Mucosa of gallbladder (tissue), 1 donor: ENCODE results near the gene SCGB3A1. TPM values are rescaled to one million over a fixed set of nuclear protein-coding genes. Genes with fewer than 3 reads are reported as not detected.
A peak's percentile ranks its signal among the peaks of the same experiment; 100 is the strongest.

Source experiments
- DNase-seq: peaks from one replicate; pipeline ENCODE4 v3.0.0-alpha.2; 2020; ENCODE audit warnings: low spot score
- total RNA-seq: library from RNA; stranded (reverse); gene quantifications from one replicate; pipeline ENCODE4 v1.2.1, GENCODE V29; 2021
- donor health status: DM: no; HTN: no; CAD: no.

The SCGB3A1 gene
- total RNA-seq, 1 donor from 2014 or later: 1.3 TPM

DNA sequence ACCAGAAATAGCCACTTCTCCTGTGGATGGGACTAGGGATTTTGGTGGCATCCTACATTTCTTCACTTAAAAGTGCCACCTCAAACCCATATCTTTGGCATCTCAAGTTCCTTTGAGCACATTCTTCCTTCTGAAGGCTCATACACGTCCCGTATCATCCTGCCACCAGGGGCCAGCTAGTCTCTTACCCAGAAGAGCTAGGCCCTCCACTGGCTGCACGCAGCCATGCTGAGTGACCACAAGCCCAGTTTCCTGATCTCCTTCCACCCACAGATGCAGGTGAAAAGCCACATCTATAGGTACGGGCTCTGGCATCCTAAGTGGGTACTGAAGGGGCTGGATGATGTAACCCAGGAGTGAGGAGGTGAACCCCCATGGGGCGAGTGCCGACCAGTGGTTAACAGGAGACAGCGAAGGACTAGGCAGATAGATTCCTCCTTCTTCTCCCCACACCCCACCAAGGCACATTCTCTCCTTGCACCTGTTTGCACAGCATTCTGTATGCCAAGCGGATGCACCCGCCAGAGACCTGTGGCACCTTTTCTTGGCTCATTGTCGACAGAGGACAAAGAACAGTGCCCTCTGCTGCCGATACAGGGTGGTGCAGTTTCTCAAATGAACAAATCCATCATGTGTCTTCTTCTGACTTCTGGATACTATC, 14.4 kb upstream of the SCGB3A1 start:
- peak; percentile 44 for DNase-seq

DNA sequence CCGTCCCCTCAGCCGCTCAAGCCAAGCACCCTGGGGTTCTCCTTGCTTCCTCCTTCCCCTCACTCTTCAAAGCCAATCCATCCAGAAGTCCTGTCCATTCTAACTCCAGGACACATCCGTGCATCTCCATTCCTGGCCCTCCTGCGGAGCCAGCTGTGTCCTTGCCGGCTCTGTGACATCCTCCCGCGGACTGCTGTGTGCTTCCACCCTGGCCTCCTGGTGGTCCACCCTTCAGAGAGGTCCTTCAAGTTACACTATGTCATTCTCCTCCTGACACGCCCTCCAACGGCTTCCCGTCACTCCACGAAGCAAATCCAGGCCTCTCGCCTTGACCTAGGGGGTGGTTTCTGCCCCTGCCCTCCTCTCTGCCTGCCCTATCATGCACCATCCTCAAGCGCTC, 13.0 kb upstream of the SCGB3A1 start:
- no peak for DNase-seq

DNA sequence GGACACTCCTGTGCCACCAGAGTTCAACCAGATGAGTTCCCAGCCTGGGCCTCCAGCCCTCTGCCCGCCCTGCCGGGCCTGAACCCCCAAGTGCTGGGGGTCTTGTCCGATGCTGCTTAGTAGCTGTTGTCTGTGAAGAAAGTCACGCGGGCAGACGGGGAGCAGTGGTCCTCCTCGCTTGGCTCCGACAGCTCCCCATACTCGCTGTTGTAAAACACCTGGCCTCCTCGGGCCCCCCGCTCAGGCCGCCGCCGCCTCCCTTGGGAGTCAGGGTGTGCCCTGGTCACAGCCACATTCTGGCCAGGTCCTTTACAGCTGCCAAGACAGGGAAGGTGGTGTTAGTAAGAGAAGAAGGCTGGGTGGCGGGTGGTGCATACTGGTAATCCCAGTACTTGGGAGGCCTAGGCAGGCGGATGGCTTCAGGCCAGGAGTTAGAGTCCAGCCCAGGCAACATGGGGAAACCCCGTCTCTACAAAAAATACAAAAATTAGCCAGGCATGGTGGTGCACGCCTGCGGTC, 11.8 kb upstream of the SCGB3A1 start:
- DNase-seq: no peak

DNA sequence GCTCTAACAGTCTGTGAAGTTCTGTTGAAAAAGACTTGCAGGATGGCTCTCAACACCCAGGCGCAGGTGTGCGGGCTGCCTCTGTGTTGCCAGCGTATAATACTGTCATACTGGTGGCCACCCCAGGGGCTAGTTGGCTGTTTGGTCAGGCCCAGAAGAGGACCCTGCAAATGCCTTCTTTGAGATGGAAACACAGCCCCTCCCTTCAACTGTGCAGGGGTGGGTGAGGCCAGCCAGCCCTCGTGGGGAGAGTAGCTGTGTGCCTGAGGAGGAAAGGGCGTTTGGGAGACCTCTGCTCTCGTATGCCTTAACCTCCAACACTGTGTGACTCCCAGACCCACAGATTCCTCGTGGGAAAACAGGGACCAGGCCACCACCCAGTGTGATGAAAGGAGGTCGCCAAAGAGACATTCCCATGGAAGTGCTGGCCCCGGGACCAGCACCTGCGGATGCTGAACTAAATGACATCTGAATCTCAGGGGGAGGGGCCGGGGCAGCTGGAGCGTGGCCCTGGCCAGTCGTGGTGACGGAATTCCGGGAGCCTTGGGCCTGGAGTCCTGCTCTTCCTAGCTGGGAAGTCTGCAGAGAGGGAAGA, 11.3 kb upstream of the SCGB3A1 start:
- DNase-seq: no peak

DNA sequence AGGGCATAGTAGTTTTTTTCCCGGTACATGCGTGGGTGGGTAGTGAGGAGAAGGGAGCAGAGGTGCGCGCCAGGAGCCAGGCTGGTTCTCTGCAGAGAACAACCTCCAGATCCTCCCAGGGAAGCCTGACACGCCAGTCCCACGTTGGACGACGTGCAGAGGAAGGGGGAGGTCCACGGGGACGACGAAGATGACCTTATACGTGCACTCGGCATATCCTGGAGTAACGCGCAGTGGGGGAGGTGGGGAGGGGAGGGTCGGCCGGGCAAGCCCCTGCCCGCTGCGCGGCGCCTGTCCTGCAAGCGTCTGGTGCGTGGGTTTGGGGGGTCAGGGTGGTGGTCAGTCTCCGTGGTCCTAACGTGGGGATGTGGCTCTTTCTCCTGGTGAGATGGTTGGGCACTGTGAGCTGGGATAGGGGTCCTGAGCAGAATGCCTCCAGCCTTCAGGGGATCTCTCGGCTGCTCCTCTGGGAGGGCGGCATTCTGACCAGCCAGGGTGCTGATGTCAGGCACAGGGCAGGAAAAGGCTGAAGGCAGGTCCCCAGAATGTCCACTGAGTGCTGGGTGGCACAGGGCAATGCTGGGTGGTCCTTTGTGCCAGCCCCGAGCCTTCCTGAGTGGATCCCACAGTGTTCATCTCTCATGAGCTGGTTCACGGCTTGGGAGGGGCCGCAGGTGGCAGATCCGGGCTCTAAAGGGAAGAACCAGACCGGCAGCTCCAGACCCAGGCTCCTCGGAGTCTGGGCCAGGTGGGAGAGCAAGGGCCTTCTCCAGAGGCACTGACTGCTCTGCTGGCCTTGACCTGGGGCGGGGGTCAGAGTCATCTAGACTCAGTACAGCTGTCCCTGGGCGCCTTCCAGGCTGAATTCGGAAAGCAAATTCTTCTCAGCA, 10.5 kb upstream of the SCGB3A1 start:
- DNase-seq: no peak

DNA sequence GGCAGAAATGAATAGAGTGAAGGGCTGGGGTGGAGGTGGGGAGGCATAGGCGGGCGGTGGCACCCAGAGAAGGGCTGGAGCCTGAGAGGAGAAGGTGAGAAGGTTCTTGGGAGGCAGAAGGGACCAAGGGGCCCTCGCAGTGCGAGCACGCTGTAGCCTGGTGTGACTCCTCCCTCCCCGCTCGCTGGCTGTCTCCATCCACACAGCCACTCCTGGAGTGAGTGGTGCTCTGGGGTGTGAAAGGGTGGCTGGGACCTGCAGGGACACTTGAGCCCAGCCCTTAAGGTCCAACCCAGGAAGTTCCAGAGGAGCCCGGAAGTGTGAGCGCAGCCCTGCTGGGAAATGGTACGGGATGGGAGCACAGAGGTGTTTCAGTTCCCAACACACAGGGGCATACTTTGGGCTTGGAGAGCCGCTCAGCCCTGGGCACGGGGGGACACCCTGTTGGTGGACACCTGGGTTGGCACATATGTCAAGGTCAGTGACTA, 9.3 kb upstream of the SCGB3A1 start:
- no peak for DNase-seq

DNA sequence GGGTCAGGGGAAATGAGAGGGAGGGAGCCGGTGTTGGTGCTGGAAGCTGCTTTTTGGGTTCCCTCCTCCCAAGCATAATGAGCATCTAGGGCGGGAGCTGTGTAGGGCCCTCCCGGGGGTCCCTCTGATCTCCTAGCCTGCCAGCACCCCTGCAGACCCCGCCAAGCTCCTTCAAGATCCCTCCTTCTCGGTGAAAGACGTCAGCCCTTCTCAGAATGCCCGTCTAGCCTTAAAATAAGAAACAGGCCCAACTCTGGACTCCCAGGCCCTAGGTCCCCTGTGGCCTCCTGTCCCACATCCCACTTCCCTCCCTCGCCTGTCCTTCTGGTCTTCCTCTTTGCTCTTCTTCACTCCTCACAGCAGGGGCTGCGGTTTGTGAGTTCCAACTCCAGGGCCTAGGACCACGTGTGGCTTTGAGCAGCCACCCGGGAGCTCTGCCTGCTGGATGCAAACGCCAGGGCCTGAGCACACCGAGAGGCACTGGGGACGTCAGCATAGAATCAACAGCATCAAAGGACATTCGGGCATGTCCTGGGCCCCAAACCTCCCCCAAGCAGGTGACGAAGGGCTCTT, 8.8 kb upstream of the SCGB3A1 start:
- DNase-seq: no peak

GRCh38 chr5:180599590-180599914, 8.3 kb upstream of the SCGB3A1 start:
- no peak for DNase-seq

DNA sequence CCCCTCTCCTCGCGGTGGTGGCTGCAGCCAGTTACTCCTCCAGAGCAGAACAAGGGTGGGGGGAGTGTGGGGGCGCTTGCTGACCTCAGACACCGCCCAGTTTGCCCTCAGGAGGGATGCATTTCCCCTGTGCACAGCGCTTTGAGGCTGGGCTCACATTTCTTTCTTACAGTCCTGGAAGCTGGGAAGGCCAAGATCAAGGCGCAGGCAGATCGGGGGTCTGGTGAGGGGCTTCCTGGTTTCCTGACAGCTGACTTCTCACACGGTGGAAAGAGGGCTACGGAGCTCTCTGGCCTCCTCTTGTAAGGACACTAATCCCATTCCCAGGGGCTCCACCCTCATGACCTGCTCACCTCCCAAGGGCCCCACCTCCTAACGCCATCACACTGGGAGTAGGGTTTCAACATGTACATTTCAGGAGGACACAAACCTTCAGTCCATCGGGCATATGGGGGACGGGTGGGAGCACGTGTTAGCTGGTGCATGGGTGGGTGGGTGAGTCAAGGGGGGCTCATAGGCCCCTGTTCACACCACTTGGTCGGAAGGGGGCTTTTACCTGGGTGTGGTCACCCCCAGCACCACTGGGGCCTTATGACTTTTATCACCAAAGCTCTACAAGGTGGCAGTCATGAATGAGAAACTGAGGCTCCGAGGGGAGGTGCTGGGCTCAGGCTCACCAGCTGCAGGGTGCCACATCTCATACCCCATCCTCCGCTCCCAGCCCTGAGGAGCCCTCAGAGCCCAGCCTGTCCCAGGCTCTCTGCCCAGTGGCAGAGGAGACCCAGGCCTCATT, 7.7 kb upstream of the SCGB3A1 start:
- DNase-seq: no peak

- DNase-seq: no peak
Observed at GRCh38 chr5:180598316-180598701, 7.0 kb upstream of the SCGB3A1 start.

- peak; percentile 9 for DNase-seq
Observed at GRCh38 chr5:180596668-180597231, 5.5 kb upstream of the SCGB3A1 start.

DNA sequence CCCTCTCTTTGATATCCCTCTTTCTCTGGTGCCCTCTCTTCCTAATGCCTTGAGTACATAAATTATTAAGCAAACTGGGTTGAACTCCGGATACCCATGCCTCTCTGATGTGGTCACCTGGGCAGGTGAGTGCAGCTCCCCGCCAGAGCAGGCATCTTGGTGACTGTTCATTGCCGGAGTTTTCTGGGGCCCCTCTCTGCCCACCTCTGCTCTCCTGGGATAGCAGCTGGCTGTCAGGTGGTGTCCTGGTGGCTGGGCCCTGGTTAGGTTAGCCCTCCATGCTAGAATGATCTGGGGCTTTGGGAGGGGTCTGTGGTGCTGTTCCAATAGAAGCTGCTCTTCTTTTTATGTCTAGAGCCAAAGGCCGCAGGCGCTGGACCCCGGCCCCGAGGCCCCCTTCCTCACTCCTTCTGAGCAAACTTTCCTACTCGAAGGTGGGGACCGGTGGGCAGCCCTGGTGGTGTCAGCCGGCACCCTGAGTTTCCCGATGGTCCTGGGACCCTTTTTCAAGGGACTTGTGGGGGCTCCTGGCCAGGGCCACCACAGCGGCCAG, 4.9 kb upstream of the SCGB3A1 start:
- DNase-seq: peak; percentile 7

GRCh38 chr5:180595381-180596114, 4.2 kb upstream of the SCGB3A1 start:
- no peak for DNase-seq

DNA sequence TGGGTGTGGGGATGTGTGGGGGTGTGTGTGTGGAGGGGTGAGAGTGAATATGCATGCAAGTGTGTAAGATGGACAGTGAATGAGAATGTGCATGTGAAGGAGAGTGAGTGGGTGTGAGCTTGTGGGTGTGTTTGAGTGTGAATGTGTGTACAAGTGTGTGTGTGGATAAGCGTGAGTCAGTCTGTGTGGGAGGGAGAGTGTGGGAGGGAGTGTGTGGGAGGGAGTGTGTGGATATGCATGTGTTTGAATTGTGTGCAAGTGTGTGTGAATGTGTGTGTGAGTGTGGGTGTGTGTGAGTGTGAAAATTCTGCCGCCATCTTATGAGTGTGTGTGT, 3.7 kb upstream of the SCGB3A1 start:
- no peak for DNase-seq

DNA sequence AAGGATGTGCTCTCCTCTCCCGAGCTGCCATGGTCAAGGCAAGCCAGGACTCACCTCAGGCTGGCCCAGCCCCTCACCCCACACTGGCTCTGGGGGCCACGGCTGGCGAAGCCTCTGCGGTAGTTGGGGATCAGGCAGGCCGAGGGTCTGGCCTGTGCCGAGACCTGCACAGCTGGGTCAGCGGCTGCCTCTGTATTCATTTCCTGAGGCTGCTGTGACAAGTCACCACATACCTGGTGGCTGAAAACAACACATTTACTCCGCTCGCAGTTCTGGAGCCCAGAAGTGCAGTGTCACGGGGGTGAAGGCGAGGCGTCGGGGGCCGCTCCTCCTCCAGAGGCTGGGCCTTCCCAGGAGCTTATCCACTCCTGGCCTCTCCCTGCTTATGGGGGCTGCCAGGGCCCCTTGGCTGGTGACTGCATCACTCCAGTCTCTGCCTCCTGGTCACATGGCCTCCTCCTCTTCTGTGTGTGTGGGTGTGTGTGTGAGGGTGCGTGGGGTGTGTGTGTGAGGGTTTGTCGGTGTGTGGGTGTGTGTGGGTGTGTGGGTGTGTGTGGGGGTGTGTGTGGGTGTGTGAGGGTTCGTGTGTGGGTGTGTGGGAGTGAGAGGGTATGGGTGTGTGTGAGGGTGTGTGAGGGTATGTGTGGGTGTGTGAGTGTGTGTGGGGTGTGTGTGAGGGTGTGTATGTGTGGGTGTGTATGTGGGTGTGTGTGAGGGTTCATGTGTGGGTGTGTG, 3.2 kb upstream of the SCGB3A1 start:
- DNase-seq: no peak

DNA sequence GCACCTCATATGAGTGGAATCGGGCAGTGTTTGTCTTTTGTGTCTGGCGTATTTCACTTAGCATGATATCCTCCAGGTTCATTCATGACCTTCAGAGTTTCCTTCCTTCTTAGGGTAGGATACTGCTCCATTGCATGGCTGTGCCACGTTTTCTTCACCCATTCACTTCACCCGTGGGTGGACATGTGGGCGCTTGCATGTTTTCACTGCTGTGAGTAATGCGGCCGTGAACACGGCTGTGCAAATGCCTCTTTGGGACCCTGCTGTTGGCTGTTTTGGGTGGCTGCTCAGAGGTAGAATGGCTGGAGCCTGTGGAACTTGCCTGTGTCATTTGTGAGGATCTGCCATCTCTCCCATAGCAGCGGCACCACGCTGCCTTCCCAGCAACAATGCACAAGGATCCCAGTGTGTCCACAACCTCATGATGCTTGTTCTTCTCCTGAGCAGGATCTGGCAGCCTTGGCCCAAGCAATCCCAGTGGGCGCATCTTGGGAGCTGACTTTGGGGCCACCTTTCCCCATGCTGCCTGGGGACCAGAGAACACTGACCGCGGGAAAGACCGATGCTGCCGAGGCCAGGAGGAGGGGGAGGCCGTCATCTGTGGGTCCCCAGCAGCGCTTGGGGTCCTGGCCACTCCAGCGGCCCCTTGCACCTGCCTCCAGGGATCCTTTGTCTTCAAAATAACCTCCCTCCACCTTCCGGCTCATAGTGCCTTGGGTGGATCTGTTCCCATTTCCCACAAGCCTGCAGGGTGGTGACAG, 2.3 kb upstream of the SCGB3A1 start:
- DNase-seq: no peak

DNA sequence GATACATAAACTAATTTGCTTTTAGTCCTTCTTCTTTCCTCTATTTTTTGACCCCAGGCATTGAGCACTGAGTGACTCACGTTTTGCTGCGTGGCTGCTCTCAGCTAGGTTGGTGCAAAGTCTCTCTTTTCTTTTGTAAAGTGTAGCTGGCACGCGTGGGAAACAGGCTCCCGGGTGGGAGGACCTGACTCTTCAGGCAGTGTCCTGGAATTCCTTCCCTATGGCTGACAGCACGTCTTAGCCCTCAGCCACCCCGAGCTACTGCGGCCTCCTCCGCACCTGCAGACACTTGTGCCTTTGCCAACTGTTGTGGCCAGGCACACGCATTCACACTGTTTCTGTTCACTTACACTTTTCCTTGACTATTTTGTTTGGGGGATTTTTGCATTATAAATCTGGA, 877 bp upstream of the SCGB3A1 start:
- no peak for DNase-seq

- no peak for DNase-seq
Observed at GRCh38 chr5:180590543-180591310, 572 bp downstream of the SCGB3A1 start.
